LNCaP clone FGC (cell line): ENCODE data around the gene FMN1.
A peak's percentile ranks its signal among the peaks of the same experiment; 100 is the strongest.

Experiments
- DNase-seq: peaks from one replicate; pipeline ENCODE4 v3.0.0-alpha.2; 2011; ENCODE audit warnings: low read depth
- H3K4me3 ChIP-seq: 2 replicates; pipeline ENCODE4 v1.5.1; 2011; ENCODE audit warnings: mild to moderate bottlenecking, low read depth, low read length, control low read depth
- CTCF ChIP-seq: IDR thresholded peaks from 2 replicates; pipeline ENCODE4 v1.5.1; 2012; ENCODE audit warnings: mild to moderate bottlenecking; ENCODE audit not compliant: control insufficient read depth, insufficient read depth; ENCODE audit errors: extremely low read depth

Gene FMN1

GRCh38 chr15:33138000-33138399 is 56.5 kb downstream of the FMN1 start:
- no peak for TF ChIP-seq CTCF
- no peak for DNase-seq

GRCh38 chr15:33137101-33137500 is 57.4 kb downstream of the FMN1 start:
- no peak overlapping the region for H3K4me3 ChIP-seq
- TF ChIP-seq CTCF = no peak
- DNase-seq = no peak

More at GRCh38 chr15:33138000-33138399, 56.5 kb downstream of the FMN1 start:
- H3K4me3 ChIP-seq = no peak overlapping the region

- DNase-seq = no peak
- H3K4me3 ChIP-seq = no peak overlapping the region
- TF ChIP-seq CTCF = no peak
These were observed 58.2 kb downstream of the FMN1 start for GRCh38 chr15:33136353-33136752.

- no peak for DNase-seq
- no peak overlapping the region for H3K4me3 ChIP-seq
- TF ChIP-seq CTCF = no peak
These were observed 59.1 kb downstream of the FMN1 start for GRCh38 chr15:33135355-33135781.

GRCh38 chr15:33132722-33133345 is 61.7 kb downstream of the FMN1 start:
- no peak overlapping the region for H3K4me3 ChIP-seq
- peak; percentile 84 for TF ChIP-seq CTCF
- peak; percentile 53 for DNase-seq

- no peak for TF ChIP-seq CTCF
- no peak overlapping the region for H3K4me3 ChIP-seq
- DNase-seq = no peak
These were observed 62.3 kb downstream of the FMN1 start for GRCh38 chr15:33132233-33132580.
